Fibroblast of pulmonary artery (primary cell): ENCODE data around the gene DEFB114.

Experiments used
- DNase-seq: peaks from one replicate; pipeline ENCODE4 v3.0.0-alpha.2; 2010; ENCODE audit warnings: low read depth
- H3K4me3 ChIP-seq: replicated peaks from 2 replicates; pipeline ENCODE4 v1.5.1; 2011; ENCODE audit warnings: low read depth, mild to moderate bottlenecking, control low read depth, low read length, moderate library complexity
- CTCF ChIP-seq: IDR thresholded peaks from 2 replicates; pipeline ENCODE4 v1.5.1; 2011; ENCODE audit warnings: mild to moderate bottlenecking, control low read depth, low read length, inconsistent platforms; ENCODE audit errors: missing control alignments

DEFB114 gene

DNA sequence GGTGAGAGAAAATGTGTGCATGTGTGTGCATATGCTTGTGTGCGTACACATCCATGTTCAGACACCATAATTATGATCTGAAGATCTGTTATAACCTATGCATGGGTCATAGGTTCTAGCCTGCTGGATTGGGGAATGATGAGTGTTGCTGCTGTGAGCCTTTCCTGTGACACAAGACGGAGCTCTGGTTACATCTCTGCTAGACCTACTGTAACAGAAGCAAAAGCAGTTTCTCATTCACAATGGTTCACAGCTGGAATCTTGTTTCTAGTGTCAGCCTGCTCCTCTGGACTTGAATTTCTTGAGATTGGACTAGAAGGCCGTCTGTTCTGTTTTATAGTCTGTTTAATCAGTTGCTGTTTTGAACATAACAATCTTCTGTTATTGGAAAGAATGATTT is 40.1 kb downstream of the DEFB114 start:
- H3K4me3 ChIP-seq: no peak overlapping the region
- DNase-seq: no peak
- TF ChIP-seq CTCF: no peak

DNA sequence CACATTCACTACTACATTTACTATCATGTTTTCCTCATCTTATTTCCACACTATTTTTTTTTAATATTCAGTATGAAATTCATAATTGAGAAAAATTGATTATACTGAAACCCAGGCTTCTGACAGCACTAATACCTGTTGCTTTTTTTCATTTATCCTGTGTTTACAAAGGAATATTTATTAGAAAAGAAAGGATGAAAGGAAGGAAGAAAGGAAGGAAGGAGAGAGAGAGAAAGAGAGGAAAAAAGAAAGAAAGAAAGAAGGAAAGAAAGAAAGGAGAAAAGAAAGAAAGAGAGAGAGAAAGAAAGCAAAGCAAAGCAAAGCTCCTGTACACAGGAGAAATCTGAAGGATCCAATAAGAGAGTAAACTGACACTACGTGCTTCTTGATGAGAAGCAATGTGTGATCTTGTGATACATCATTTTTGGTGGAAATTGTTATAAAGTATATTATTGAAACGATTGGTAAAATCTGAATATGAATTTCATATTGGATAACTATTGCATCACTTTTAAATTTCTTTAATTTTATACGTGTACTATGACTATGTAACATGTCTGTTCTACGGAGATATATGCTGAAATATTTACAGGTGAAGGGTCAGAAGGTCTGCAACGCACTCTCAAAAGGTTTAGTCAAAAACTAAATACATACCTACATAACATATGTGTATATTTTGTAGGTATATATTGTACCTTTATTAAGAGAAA is 43.9 kb downstream of the DEFB114 start:
- no peak overlapping the region for H3K4me3 ChIP-seq
- DNase-seq: no peak
- no peak for TF ChIP-seq CTCF

DNA sequence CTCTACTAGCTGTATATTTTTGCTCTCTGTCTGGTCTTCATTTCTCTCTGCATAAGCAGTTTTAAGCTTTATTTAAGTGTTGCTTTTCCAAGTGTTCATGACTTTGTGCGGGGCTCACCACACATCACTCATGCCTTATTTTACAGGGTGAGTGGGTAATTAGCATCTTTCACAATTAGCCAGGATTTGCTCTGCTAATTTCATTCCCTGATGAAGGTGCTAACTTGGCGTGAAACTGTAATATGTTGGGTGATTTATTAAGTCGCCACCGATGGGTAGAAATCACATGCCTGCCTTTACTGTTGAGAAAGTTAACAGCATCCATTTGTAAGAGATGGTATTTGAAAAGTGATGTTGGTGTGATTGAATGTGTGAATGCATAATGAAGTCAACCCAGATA is 44.7 kb downstream of the DEFB114 start:
- TF ChIP-seq CTCF: no peak
- DNase-seq: no peak
- no peak overlapping the region for H3K4me3 ChIP-seq

DNA sequence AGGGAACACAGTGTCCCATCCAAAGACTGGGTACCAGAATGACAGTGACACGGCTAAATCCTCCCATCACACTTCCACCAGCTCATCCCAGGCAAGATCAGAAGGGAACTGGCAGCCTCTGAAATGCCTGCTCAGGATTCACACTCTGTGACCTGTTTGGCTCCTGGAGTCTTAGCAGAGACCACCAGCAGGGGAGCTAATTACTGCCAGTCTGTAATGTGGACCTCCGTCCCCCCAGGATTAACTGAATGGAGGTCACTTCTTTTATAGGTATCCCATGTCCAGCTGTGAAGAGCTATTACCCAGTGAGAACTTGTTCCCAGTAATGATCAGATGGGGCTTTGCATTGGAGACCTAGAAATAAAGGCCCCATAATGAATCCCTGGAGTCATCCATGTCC is 45.2 kb downstream of the DEFB114 start:
- TF ChIP-seq CTCF: no peak
- no peak for DNase-seq
- no peak overlapping the region for H3K4me3 ChIP-seq

- DNase-seq: no peak
These were observed 48.9 kb downstream of the DEFB114 start for GRCh38 chr6:49915035-49915434.

DNA sequence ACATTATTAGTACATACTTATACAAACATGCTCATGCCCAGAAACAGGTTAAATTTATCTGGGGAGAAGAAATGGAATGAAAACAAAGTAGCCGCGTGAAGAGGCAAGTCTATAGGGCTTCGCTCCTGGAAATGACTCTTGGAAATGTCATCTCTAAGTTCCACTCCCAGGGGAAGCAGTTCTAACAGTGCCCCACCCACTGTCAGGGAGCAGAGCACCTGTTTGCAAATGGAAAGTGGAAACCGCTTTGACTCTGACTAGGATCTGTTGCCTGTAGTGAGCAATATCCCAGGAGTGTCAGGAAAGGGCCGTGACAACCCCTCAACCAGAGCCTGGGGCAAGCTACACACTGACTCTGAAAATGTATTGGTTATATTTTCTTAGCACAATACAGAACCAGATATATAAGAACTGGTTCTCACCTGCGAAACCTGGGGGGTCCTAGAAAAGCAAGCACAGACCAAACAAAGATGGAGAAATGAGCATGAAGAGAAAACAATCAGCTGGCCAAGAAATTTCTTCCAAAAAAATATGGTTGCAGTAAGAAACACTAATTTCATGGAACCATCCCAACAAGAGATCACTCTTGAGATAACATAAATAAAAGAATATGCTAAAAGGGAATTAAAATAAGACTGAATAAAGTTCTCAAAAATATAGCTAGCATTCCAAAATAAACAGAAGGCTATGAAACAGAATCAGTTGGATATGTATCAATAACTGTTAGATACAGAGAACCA is 50.2 kb downstream of the DEFB114 start:
- no peak for TF ChIP-seq CTCF
- no peak overlapping the region for H3K4me3 ChIP-seq
- DNase-seq: no peak

More at GRCh38 chr6:49915035-49915434, 48.9 kb downstream of the DEFB114 start:
- H3K4me3 ChIP-seq: no peak overlapping the region
- no peak for TF ChIP-seq CTCF
